ENCODE data around the gene CLN5. TPM values are rescaled to one million over a fixed set of nuclear protein-coding genes. Genes with fewer than 3 reads are reported as not detected.

CLN5 gene
- total and polyA plus RNA-seq, 2 of the 13 experiments (the other 11 are each of a cell fraction or from before 2014, with no cell fraction given) = 10.1 to 13.7 TPM

GRCh38 chr13:76958841-76959432 is 32.9 kb upstream of the CLN5 start:
- Histone ChIP-seq H3K4me3 (replicated peaks in 1 of 3; ENCODE audit: insufficient read depth in 1 of 3, low read depth in 2 of 3, low read length in 3 of 3) (no peak overlapping the region), H3K27ac (ENCODE audit: extremely low read length, insufficient read depth, low read length) (no peak overlapping the region), H3K27me3 (ENCODE audit: control insufficient read depth in 1 of 2, insufficient read depth in 2 of 2, low read length in 2 of 2) (no peaks in the 10 kb centered on the region), H3K4me2 (ENCODE audit: low read depth, low read length) (no peak overlapping the region), H3K4me1 (ENCODE audit: insufficient read depth, low read length) (no peaks in the 10 kb centered on the region), H3K9ac (ENCODE audit: insufficient read depth, low read depth, low read length) (no peak overlapping the region), H4K20me1 (ENCODE audit: insufficient read depth, low read length) (no peaks in the 10 kb centered on the region), H3K9me3 (ENCODE audit: low read length) (peaks cover 25% of the 10 kb centered on the region; the same call in 1 of the 2 replicates), H3K79me2 (ENCODE audit: insufficient read depth, low read length) (no peaks in the 10 kb centered on the region), H3K36me3 (replicated peaks in 1 of 2; ENCODE audit: control insufficient read depth in 1 of 2, insufficient read depth in 2 of 2, low read length in 2 of 2) (no peaks in the 10 kb centered on the region), H2AFZ (ENCODE audit: low read length) (no peak overlapping the region)
- no TSS peak for BruUV-seq (replicated peaks)
- in situ Hi-C loops (cut with HindIII; ENCODE audit: extremely low pct_ligation_motif_present, low pct_unique_long_range_greater_than_20kb) (no loop called here), intact Hi-C loops (cut with micrococcal nuclease; ENCODE audit: unreplicated experiment) (no loop called here)
- ATAC-seq (no peak), FAIRE-seq (no peak), DNase-seq (ENCODE audit: low spot score) (no peak)
- 0% methylated on average over 4 of the region's 4 CpGs for WGBS (ENCODE audit: low lambda C conversion rate)
- ChIA-PET POLR2A (no interaction called here), CTCF (ENCODE audit: low intra/inter-chr PET ratio, low total read pairs) (no interaction called here)
- TF ChIP-seq ZBTB44 (CRISPR knock-in tag; IDR thresholded peaks at IDR 0.05) (no peak), ZNF687 (CRISPR knock-in tag; IDR thresholded peaks at IDR 0.05) (no peak), KLF16 (CRISPR knock-in tag; IDR thresholded peaks at IDR 0.05) (no peak), ZNF619 (CRISPR knock-in tag; IDR thresholded peaks at IDR 0.05) (no peak), SALL2 (CRISPR knock-in tag; IDR thresholded peaks at IDR 0.05) (no peak), NKX3-1 (CRISPR knock-in tag; IDR thresholded peaks at IDR 0.05) (no peak), NFIB (CRISPR knock-in tag; IDR thresholded peaks at IDR 0.05; ENCODE audit: borderline replicate concordance) (no peak), ZNF674 (CRISPR knock-in tag; IDR thresholded peaks at IDR 0.05; ENCODE audit: low read depth) (no peak)
- TF ChIP-seq, protein P1, sequence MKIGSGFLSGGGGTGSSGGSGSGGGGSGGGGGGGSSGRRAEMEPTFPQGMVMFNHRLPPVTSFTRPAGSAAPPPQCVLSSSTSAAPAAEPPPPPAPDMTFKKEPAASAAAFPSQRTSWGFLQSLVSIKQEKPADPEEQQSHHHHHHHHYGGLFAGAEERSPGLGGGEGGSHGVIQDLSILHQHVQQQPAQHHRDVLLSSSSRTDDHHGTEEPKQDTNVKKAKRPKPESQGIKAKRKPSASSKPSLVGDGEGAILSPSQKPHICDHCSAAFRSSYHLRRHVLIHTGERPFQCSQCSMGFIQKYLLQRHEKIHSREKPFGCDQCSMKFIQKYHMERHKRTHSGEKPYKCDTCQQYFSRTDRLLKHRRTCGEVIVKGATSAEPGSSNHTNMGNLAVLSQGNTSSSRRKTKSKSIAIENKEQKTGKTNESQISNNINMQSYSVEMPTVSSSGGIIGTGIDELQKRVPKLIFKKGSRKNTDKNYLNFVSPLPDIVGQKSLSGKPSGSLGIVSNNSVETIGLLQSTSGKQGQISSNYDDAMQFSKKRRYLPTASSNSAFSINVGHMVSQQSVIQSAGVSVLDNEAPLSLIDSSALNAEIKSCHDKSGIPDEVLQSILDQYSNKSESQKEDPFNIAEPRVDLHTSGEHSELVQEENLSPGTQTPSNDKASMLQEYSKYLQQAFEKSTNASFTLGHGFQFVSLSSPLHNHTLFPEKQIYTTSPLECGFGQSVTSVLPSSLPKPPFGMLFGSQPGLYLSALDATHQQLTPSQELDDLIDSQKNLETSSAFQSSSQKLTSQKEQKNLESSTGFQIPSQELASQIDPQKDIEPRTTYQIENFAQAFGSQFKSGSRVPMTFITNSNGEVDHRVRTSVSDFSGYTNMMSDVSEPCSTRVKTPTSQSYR (CRISPR knock-in tag; IDR thresholded peaks at IDR 0.05; ENCODE audit: borderline replicate concordance) = no peak

All from HepG2 (cell line).